Kidney capillary endothelial cell (primary cell): ENCODE results near the gene APCDD1.
"Not testable (repeated sequence)": the region's sequence is repeated elsewhere in the genome, so short reads cannot be mapped to it uniquely, and the experiment has no call there.

ENCODE experiments used
- DNase-seq: peaks from one replicate; pipeline ENCODE4 v3.0.0-alpha.2; 2018; ENCODE audit warnings: low spot score

Gene APCDD1

GRCh38 chr18:10495936-10496335, 41.5 kb downstream of the APCDD1 start:
- DNase-seq = no peak

- no peak for DNase-seq
Measured at GRCh38 chr18:10497206-10497749, 42.8 kb downstream of the APCDD1 start.

- no peak for DNase-seq
Measured at GRCh38 chr18:10499230-10499629, 44.8 kb downstream of the APCDD1 start.

- no peak for DNase-seq
Measured at GRCh38 chr18:10500038-10500437, 45.6 kb downstream of the APCDD1 start.

- no peak for DNase-seq
Measured at GRCh38 chr18:10504723-10505122, 50.3 kb downstream of the APCDD1 start.

GRCh38 chr18:10505892-10506291, 51.5 kb downstream of the APCDD1 start:
- not testable (repeated sequence) for DNase-seq

DNA sequence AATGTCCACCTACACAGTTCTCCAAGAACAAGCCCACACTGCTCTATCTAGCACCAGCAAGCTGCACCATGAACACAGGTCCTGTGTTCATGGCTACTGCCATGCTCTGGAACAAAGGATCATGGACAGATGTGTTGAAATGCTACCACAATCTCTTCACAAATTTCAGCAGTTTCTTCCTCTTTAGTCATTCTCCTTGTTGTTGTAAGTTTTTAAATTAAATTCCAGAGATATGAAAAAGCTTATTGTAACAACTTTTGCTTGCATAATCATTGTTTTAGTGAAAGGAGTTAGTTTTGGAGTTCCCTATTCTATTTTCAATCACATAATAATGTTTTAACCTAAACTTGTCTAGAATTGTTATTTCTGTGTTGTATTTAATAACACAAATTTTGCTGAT, 54.2 kb downstream of the APCDD1 start:
- DNase-seq = no peak

GRCh38 chr18:10511236-10511635, 56.8 kb downstream of the APCDD1 start:
- DNase-seq = no peak

- no peak for DNase-seq
Measured at GRCh38 chr18:10514082-10514481, 59.6 kb downstream of the APCDD1 start.

DNA sequence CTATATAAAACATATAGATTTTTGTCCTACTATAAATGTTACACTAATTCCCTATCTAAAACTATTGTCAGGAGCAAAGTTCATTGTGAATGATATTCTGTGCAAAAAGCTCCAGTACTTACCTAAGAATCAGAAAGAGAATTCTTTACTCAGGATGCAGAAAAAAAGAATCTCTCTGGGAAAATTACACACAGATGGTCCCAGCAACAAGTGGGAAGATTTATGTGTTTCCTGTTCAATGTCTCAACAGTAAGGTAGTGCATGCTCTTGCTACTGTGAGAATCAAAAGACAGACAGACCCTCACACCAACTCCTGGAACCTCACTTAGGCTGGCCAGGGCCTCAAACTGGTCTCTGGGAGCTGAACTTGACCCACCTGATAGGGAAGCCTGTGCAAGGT, 60.2 kb downstream of the APCDD1 start:
- no peak for DNase-seq

DNA sequence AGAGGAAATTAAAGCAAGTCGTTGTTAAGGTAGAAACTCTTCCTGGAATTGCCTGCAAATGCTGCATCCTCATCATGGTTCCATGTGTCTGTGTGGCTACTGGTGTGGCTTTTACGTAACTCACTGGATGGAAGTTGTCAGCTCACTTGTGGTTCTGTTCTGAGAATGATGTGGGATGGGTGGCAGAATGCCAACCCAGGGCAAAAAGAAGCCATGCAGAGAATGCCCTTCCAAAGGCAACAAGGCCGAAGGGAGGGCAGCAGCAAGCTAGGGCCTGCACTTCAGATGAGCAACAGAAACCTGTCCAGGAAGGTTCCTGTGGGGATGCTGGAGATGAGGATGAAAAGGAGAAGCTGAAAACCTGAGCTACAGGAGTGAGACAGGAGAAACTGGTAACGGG, 61.0 kb downstream of the APCDD1 start:
- DNase-seq = no peak

DNA sequence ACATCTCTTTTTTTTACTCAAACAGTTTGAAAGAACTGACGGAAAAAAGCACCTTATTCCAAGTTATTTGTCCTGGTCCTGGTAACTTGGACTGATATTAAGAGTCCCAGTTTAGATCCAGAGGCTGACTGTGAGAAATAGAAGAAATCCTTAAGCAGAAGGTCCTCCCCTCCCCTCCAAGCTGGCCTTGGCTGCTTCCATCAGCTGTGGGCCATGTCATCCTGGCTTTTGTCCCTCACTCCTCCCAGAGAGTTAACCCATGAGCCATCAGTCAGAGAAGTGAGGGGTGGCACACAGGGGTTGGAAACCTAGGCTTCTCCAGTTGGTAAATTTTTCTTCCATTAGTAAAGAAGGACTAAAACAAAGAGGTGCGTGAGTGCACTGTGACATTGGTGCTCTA, 61.6 kb downstream of the APCDD1 start:
- DNase-seq = no peak

DNA sequence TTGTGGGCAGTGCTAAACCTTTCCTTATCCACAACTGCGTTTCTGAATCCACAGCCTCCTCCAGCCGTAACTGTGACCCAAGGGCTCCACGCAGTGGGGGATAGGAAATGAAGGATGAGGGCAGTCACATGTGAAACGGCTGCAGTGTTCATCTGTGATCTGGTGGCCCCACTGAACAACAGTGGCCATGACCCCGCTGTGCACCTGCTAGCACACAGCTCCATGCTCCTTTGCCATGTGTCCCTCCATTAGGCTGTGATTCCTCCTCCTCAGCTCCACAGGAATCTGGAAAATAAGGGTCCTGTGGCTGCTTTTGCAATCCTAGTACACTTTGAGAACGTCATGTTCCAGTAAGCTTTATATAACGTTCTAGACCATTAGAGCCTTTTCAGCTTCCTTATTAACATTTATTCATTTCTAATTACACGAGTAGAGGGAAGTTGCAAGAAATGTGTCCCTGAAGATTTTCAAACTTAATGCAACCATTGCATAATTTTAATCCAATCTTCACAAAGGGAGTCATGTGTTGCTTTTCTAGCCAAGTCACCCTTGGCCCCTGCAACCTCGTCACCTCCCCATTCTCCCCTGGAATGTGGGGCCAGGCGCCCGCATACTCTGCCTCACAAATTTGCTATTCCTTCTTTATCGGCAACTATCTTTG, 64.3 kb downstream of the APCDD1 start:
- DNase-seq = peak; percentile 29

GRCh38 chr18:10519366-10519765, 64.9 kb downstream of the APCDD1 start:
- no peak for DNase-seq

- DNase-seq = peak; percentile 80
Measured at GRCh38 chr18:10519999-10520935, 65.8 kb downstream of the APCDD1 start.

DNA sequence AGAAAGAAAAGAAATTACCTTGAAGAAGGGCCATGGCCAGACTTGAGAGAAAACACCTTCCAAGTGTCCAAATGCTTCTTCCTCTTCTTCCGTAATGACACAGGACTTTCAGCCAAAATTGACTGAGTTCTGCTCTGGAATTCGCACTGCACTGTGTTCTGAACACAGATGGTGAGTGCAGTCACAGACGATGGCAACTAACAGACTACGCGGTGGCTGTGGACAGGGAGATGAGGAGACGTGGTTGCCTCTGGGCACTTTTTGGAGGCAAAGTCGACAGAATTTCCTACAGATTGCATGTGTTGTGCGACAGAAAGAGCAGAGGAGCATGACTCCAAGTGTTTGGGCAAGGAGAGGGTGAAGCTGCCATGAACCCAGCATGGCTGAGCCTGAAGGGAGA, 67.1 kb downstream of the APCDD1 start:
- DNase-seq = no peak

DNA sequence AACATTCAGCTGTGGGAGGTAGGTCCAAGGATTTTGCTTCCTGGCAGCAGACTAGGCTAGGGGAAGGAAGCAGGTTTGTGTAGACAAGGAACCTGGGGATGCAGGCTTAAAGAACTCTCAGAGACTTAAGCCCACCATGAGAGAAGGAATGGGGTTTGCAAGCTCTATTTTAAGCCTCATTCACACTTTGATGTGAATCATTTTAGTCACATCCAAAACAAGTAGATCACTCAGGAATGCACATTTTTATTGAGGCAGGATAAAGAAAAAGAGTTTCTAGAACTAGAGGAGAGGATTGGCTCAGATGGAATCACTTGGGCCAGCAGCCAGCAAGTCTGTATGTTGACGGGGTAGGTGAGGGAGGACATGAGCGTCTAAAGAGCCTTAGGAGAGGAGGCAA, 68.1 kb downstream of the APCDD1 start:
- no peak for DNase-seq

GRCh38 chr18:10523544-10523943, 69.1 kb downstream of the APCDD1 start:
- DNase-seq = no peak

DNA sequence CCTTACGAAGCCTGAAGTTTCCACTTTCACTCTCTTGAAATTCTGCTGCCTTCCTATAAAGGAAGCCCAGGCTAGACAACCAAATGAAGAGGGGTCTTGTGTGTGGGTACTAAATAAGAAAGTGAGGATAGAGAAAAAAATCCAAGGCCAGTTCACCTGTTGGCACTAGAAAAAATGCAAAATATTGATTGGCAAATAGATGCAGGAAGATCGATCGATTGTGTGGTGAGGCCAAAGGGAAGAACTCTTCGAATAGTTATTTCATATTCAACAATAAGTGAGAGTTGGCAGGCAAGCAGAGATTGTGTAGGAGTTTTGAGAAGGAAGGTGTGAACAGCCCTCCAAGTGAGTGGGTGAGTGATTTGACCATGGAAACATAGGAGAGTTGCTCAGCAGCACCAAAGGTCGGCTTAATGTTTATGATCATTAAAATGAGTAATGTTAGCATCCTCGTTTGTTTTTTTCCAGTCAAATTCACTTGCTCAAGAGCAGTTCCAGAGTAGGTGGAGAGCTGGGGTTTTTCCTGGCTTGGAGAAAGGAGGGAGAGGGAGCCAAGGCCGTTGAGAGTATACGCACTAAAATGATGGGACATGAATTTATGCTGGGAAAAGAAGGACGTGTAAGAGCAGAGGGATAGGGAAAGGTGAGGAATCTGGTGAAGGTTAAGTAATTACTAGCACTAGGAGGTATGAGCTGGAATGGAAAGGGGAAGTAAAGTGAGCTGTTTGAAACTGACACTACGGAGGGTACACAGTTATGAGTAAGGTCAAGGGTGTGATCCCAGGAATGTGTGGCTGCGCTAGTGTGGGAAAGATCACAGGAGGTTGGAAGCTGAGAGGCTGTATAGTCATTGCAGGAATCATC, 70.3 kb downstream of the APCDD1 start:
- no peak for DNase-seq

- no peak for DNase-seq
Measured at GRCh38 chr18:10525371-10525691, 70.9 kb downstream of the APCDD1 start.

DNA sequence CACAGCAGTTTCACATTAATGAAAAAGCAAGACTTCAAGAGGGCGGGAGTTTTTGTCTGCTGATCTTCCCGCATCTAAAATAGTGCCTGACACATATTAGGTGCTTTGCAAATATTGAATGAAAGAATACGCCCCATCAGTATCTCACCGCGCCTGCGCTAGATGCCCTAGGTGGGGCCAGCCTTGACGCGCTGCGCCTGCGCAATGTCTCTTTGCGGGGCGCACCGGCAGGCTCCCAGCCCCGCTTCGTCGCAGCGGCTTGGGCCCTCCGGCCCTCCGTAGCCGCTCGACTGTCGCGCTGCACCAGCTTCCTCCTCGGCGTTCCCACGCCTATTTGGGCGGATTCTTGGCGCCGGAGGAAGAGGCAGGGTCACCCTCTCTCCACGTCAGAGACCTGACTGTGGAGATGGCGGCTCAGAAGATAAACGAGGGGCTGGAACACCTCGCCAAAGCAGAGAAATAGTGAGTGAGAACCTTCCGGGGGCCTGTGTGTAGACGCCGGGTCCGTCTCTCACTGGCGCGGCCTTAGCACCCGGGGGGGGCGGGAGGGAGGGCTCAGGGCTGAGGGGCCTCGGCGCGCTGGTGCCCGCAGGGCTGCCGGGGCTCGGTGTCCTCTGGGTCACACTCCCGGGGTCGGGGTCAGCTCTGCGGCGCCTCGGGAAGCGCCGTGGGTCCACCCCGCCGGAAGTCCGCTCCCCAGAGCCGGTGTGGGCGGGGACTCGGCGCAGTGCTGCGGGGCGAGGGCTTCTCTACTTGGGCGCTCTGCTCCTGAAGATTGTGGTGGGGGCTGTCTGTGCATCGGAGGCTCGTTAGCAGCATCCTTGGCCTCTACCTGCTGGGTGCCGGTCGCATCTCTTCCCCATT, 71.5 kb downstream of the APCDD1 start, which contains the start of gene NAPG:
TSS of gene NAPG (plus strand) at position 331 of the 864 bp plus-strand sequence. CDS start at position 407, 76 bp downstream.
- peak; percentile 92 for DNase-seq
